Heart left ventricle (tissue), 16 donors: Measurements from ENCODE around the gene ACBD3. TPM values are rescaled to one million over a fixed set of nuclear protein-coding genes. Genes with fewer than 3 reads are reported as not detected.

Experiments
- ATAC-seq, 4 donors: fragments of 200-7000 bp; cut with Tn5 transposase; one replicate each; pipeline ENCODE4 v1.9.1; 2020 to 2022; ENCODE audit warnings: moderate library complexity in 4 of 4, mild to moderate bottlenecking in 3 of 4, moderate number of reproducible peaks in 1 of 4
- DNase-seq, 5 donors: peaks; one replicate each; pipeline ENCODE4 v3.0.0-alpha.2; 2020
- H3K27ac ChIP-seq, 12 donors: fragments of 200-600 bp; sonication (generic) in 4 of 12; one replicate each; pipeline versions ENCODE4 v1.5.0 to v1.8.0; 2016 to 2022; ENCODE audit warnings: mild to moderate bottlenecking in 2 of 12
- H3K27me3 ChIP-seq, 9 donors: fragments of 200-600 bp; sonication (generic) in 2 of 9; one replicate each; pipeline versions ENCODE4 v1.5.1 to v1.8.0; 2016 to 2022; ENCODE audit warnings: mild to moderate bottlenecking in 3 of 9
- H3K36me3 ChIP-seq, 9 donors: fragments of 200-600 bp; sonication (generic) in 2 of 9; one replicate each; pipeline versions ENCODE4 v1.5.0 to v1.8.0; 2018 to 2022; ENCODE audit warnings: mild to moderate bottlenecking in 2 of 9
- H3K4me1 ChIP-seq, 12 donors: fragments of 200-600 bp; sonication (generic) in 4 of 12; one replicate each; pipeline versions ENCODE4 v1.5.0 to v1.8.0; 2016 to 2022; ENCODE audit warnings: mild to moderate bottlenecking in 3 of 12
- H3K4me3 ChIP-seq, 12 donors: fragments of 200-600 bp; sonication (generic) in 4 of 12; one replicate each; pipeline versions ENCODE4 v1.5.0 to v1.8.0; 2017 to 2022; ENCODE audit warnings: mild to moderate bottlenecking in 9 of 12, moderate library complexity in 4 of 12
- H3K9me3 ChIP-seq, 12 donors: fragments of 200-600 bp; sonication (generic) in 4 of 12; one replicate each; pipeline versions ENCODE4 v1.5.0 to v1.8.0; 2016 to 2022; ENCODE audit warnings: mild to moderate bottlenecking in 1 of 12
- POLR2A ChIP-seq, 2 donors: fragments of 450-650 bp; IDR thresholded peaks; one replicate each; pipeline ENCODE4 v1.6.1; 2017; ENCODE audit warnings: antibody characterized with exemption in 2 of 2, mild to moderate bottlenecking in 2 of 2, moderate library complexity in 2 of 2
- WGBS, 4 donors: extraction: QIAGEN DNeasy Blood & Tissue Kit in 2 of 4; methylation state at CpG; one replicate each; pipeline versions ENCODE4 v1.1.5 to v1.1.7; 2013 to 2018; 5-methylcytosine and 5-hydroxymethylcytosine counted together
- intact Hi-C, 10 donors: fragments of 100-400 bp; cut with DNase I; formaldehyde crosslinking; loops; one replicate each; pipeline versions ENCODE4 v1.11.1 to v1.14.2; 2022
- polyA plus RNA-seq, 2 donors: library from polyadenylated mRNA; stranded (reverse); fragments of 200-250 nt; gene quantifications; one replicate each; pipeline ENCODE4 v1.2.3, GENCODE V29; 2013
- total RNA-seq, 9 donors: library from RNA; depleted of rRNA in 2 of 9; stranded (reverse); fragments of >200 nt in 2 of 9; fragmentation: NEBNext Ultra II Directional in 3 of 9; extraction: Animal tissue kit (Norgen Biotek cat#: 25700) in 3 of 9; gene quantifications; one replicate each; pipeline versions ENCODE4 v1.1.0 to v1.2.4, GENCODE V29; 2016 to 2023
- TF ChIP-seq, protein P1 (sequence below), 12 donors: fragments of 200-600 bp; sonication (generic) in 4 of 12; IDR thresholded peaks; one replicate each; pipeline versions ENCODE4 v1.5.0 to v1.8.0; 2018 to 2022; ENCODE audit warnings: antibody characterized with exemption in 12 of 12, mild to moderate bottlenecking in 5 of 12
- donor health status: ischemic (EF 13 %, LVEDD 7.1; RV severe dilation, severe dysfunction).
- donor health status: healthy with polysubstance abuse.
- donor health status: DM: no; HTN: yes; CAD: no.
- donor health status: DM: no; HTN: no; CAD: no.
- donor health status: ischemic (EF 25% LVEDD 6.9; RV normal size, moderate dysfunction).
- donor health status: ischemic (EF 25% LVEDD 5.7; RV mildly dilated, moderate dysfunction).
- donor health status: healthy.
- donor health status: DM: yes; HTN: yes; CAD: no.
- donor health status: ischemic (EF 35%, LVEDD 5.7; RV mildly dilated, moderate dysfunction).
- donor health status: nonischemic (EF 11% LVEDD 7.7; RV severe dilation, severe dysfunction).
- donor health status: DM: yes; HTN: yes; CAD: no.
- donor health status: PGD.
- donor health status: ischemic (EF 29% LVEDD 5.4; RV normal size, mild dysfunction).
- donor health status: nonischemic (EF 23%, LVEDD 6.1; RV moderate dilation, normal function).

ACBD3 gene
- total and polyA plus RNA-seq, 11 donors = 9.3 to 39.1 (median 28.0) TPM

DNA sequence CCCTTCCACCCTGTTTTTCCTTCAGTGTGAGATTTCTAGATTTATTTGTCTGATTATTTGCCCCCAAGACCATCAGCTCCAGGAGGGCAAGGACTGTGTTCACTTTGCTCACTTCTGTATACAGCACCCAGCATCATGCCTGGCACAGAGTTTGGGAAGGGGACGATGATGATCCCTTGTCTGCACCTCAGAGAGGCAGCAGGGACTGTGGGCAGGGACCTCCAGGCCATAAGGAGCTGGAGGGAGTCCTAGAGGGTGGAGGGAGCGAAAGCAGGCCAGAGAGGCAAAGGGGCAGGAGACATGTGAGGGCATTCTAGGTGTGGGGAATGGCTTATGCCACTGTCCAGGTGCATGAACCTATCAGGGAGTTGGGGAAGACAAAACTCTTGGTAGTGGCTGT, 91.3 kb downstream of the ACBD3 start:
- intact Hi-C loops = no loop called here
- no peaks in the 10 kb centered on the region for H3K27me3 ChIP-seq
- no peaks in the 10 kb centered on the region for H3K9me3 ChIP-seq
- H3K36me3 ChIP-seq = no peaks in the 10 kb centered on the region
- ATAC-seq = no peak
- DNase-seq = no peak
- H3K4me1 ChIP-seq = peaks cover 0 to 6% (median 0%) of the 10 kb centered on the region in 12 donors
- WGBS, 4 donors = 88 to 97% (median 93%) methylated on average over 2 of the region's 2 CpGs
- no peak for TF ChIP-seq POLR2A (IDR thresholded peaks at IDR 0.05)
- TF ChIP-seq, protein P1, sequence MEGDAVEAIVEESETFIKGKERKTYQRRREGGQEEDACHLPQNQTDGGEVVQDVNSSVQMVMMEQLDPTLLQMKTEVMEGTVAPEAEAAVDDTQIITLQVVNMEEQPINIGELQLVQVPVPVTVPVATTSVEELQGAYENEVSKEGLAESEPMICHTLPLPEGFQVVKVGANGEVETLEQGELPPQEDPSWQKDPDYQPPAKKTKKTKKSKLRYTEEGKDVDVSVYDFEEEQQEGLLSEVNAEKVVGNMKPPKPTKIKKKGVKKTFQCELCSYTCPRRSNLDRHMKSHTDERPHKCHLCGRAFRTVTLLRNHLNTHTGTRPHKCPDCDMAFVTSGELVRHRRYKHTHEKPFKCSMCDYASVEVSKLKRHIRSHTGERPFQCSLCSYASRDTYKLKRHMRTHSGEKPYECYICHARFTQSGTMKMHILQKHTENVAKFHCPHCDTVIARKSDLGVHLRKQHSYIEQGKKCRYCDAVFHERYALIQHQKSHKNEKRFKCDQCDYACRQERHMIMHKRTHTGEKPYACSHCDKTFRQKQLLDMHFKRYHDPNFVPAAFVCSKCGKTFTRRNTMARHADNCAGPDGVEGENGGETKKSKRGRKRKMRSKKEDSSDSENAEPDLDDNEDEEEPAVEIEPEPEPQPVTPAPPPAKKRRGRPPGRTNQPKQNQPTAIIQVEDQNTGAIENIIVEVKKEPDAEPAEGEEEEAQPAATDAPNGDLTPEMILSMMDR (IDR thresholded peaks at IDR 0.05) = no peak
- no peak overlapping the region for H3K4me3 ChIP-seq
- no peak overlapping the region for H3K27ac ChIP-seq

Other genes with a start within 250 kb of the ACBD3 start
- 1 to 10 TPM in 1 of 9 donors, under 1 TPM in 7, not detected in 1; 0.14 to 1.8 (median 0.51) TPM for gene LEFTY2, start 245.5 kb downstream of the ACBD3 start, total RNA-seq
- gene LEFTY2, start 245.5 kb downstream of the ACBD3 start, polyA plus RNA-seq = under 1 TPM; 0.11 to 0.22 TPM
- gene SDE2, start 187.4 kb downstream of the ACBD3 start, total RNA-seq = 10 to 100 TPM in 8 of 9 donors, 1 to 10 TPM in 1; 9.3 to 16.4 (median 12.6) TPM
- gene SDE2, start 187.4 kb downstream of the ACBD3 start, polyA plus RNA-seq = 10 to 100 TPM in 1 of 2 donors, 1 to 10 TPM in 1; 3.7 to 12.8 TPM
- 100 to 1,000 TPM; 241 to 386 (median 298) TPM for gene H3-3A, start 124.0 kb downstream of the ACBD3 start, total RNA-seq
- 100 to 1,000 TPM; 412 to 471 TPM for gene H3-3A, start 124.0 kb downstream of the ACBD3 start, polyA plus RNA-seq
- under 1 TPM in 2 of 9 donors, not detected in 7; 0.32 to 0.84 TPM for gene MIXL1, start 36.9 kb upstream of the ACBD3 start, total RNA-seq
- gene MIXL1, start 36.9 kb upstream of the ACBD3 start, polyA plus RNA-seq = under 1 TPM in 1 of 2 donors, not detected in 1; 0.06 TPM
- gene LIN9, start 122.4 kb upstream of the ACBD3 start, total RNA-seq = 10 to 100 TPM; 10.9 to 21.0 (median 18.0) TPM
- gene LIN9, start 122.4 kb upstream of the ACBD3 start, polyA plus RNA-seq = 10 to 100 TPM; 11.1 to 11.7 TPM
- gene PARP1, start 221.4 kb upstream of the ACBD3 start, total RNA-seq = 100 to 1,000 TPM in 8 of 9 donors, 10 to 100 TPM in 1; 98.8 to 168 (median 111) TPM
- gene PARP1, start 221.4 kb upstream of the ACBD3 start, polyA plus RNA-seq = 100 to 1,000 TPM in 1 of 2 donors, 10 to 100 TPM in 1; 50.4 to 140 TPM